ENCODE data around the gene RASGEF1C. TPM values are rescaled to one million over a fixed set of nuclear protein-coding genes. Genes with fewer than 3 reads are reported as not detected.

RASGEF1C gene
- total RNA-seq, 6 experiments from 2014 or later, result 0.64 TPM; not detected in 5

DNA sequence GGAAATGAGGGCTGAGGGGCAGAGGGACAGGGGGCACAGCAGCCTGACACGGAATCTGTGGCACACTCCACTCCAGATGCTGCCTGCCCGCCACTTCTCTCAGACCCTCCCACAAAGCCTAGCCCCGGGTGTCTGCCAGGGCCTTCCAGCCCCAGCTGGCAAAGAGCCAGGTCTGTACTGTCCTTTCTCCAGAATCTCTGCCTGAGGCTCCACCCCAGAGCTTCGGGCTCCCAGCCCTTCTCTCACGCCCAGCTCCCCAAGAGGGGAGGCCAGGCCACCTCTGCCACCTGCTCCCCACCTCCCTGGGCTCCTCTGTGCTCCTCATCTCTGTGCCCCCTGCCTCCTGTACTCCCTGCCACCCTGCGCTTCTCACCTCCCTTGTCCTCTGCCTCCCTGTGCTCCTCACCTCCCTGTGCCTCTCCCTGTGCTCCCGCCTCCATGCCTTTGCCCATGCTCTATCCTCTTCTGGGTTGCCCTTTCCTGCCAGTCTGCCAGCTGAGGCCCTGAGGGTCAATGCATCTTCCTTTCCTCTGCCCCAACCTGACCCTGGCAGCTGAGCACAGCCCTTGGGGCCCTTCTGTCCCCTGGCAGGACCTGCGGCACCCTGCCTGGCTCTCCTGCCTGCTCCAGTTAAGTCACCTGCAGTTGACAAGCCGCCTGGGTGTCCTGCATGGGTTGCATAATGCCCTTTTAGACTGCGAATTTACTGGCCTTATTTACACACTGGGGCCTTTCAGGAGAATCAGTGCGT, 36.4 kb downstream of the RASGEF1C start:
- Histone ChIP-seq H3K4me3 (no peak overlapping the region), H3K27me3 (no peaks in the 10 kb centered on the region), H3K36me3 (no peaks in the 10 kb centered on the region), H3K27ac (no peak overlapping the region), H3K4me1 (no peaks in the 10 kb centered on the region), H3K9me3 (no peaks in the 10 kb centered on the region)
- no peak for TF ChIP-seq POLR2A (IDR thresholded peaks at IDR 0.05)
- TF ChIP-seq CTCF (IDR thresholded peaks at IDR 0.05), result no peak
- DNase-seq (no peak), ATAC-seq (no peak)
- intact Hi-C loops (cut with DNase I), result no loop called here
- 65% methylated on average over 7 of the region's 11 CpGs for WGBS (ENCODE audit: insufficient coverage, low coverage, low lambda C conversion rate, missing lambda C conversion rate)

DNA sequence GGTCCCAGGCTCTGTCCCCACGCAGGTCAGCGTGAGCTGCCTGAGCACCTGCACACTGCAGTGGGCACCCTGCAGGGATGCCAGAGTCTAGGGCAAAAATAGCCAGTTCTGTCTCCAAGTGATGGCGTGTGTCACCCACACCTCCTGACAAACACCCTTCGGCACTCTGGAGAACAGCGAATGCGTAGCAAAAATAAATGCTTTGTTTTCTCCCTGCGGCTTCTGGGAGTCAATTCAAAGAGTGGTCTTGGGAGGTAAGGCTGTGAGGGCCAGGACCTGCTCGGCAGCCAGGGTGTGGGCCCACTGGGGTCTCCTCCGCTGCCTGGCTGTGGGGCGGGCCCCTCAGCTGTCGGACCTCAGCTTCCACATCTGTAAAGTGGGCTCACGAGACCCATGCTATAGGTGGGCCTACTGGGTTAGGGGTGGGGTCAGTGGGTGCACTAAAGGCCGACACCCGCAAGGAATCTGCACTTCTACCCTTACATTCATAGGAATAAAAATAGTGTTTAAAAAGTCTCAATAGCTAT, 37.4 kb downstream of the RASGEF1C start:
- H3K4me1 ChIP-seq, result no peaks in the 10 kb centered on the region
- WGBS (ENCODE audit: insufficient coverage, low coverage, low lambda C conversion rate, missing lambda C conversion rate), result 93% methylated on average over 6 of the region's 14 CpGs
- ATAC-seq (no peak), DNase-seq (no peak)
- intact Hi-C loops (cut with DNase I), result no loop called here
- TF ChIP-seq CTCF (IDR thresholded peaks at IDR 0.05), result no peak
- no peak for TF ChIP-seq POLR2A (IDR thresholded peaks at IDR 0.05)
- H3K27ac ChIP-seq, result no peak overlapping the region
- H3K27me3 ChIP-seq, result no peaks in the 10 kb centered on the region
- H3K9me3 ChIP-seq, result no peaks in the 10 kb centered on the region
- H3K4me3 ChIP-seq, result no peak overlapping the region
- H3K36me3 ChIP-seq, result no peaks in the 10 kb centered on the region

GRCh38 chr5:180170810-180171567, 38.0 kb downstream of the RASGEF1C start:
- intact Hi-C loops (cut with DNase I), result no loop called here
- Histone ChIP-seq H3K4me3 (no peak overlapping the region), H3K9me3 (no peaks in the 10 kb centered on the region), H3K36me3 (no peaks in the 10 kb centered on the region), H3K27me3 (no peaks in the 10 kb centered on the region), H3K4me1 (no peaks in the 10 kb centered on the region), H3K27ac (no peak overlapping the region)
- TF ChIP-seq POLR2A (IDR thresholded peaks at IDR 0.05) (no peak), CTCF (IDR thresholded peaks at IDR 0.05) (no peak)
- WGBS (ENCODE audit: insufficient coverage, low coverage, low lambda C conversion rate, missing lambda C conversion rate), result no CpG with 5 or more reads among the region's 19 CpGs
- no peak for ATAC-seq
- no peak for DNase-seq

GRCh38 chr5:180170106-180170809, 38.8 kb downstream of the RASGEF1C start:
- intact Hi-C loops (cut with DNase I), result no loop called here
- WGBS (ENCODE audit: insufficient coverage, low coverage, low lambda C conversion rate, missing lambda C conversion rate), result 39% methylated on average over 11 of the region's 32 CpGs
- H3K27ac ChIP-seq, result no peak overlapping the region
- no peaks in the 10 kb centered on the region for H3K27me3 ChIP-seq
- TF ChIP-seq POLR2A (IDR thresholded peaks at IDR 0.05), result no peak
- no peak for ATAC-seq
- no peaks in the 10 kb centered on the region for H3K4me1 ChIP-seq
- H3K36me3 ChIP-seq, result no peaks in the 10 kb centered on the region
- no peak for DNase-seq
- no peak overlapping the region for H3K4me3 ChIP-seq
- no peaks in the 10 kb centered on the region for H3K9me3 ChIP-seq
